Measurements from ENCODE around the gene BRPF3.
"Not testable (repeated sequence)": the region's sequence is repeated elsewhere in the genome, so short reads cannot be mapped to it uniquely, and the experiment has no call there.

Gene BRPF3

GRCh38 chr6:36200998-36201596, 4.6 kb downstream of the BRPF3 start:
- DNase-seq, result no peak

GRCh38 chr6:36201612-36202011, 5.1 kb downstream of the BRPF3 start:
- DNase-seq, result no peak

- DNase-seq, result no peak
Observed at GRCh38 chr6:36202101-36202500, 5.6 kb downstream of the BRPF3 start.

- no peak for DNase-seq
Observed at GRCh38 chr6:36204068-36204753, 7.7 kb downstream of the BRPF3 start.

GRCh38 chr6:36207155-36207554, 10.6 kb downstream of the BRPF3 start:
- DNase-seq, result no peak

- DNase-seq, result no peak
Observed at GRCh38 chr6:36209606-36210005, 13.1 kb downstream of the BRPF3 start.

- no peak for DNase-seq
Observed at GRCh38 chr6:36210182-36210581, 13.6 kb downstream of the BRPF3 start.

- no peak for DNase-seq
Observed at GRCh38 chr6:36210886-36211595, 14.5 kb downstream of the BRPF3 start.

GRCh38 chr6:36216559-36216958, 20.0 kb downstream of the BRPF3 start:
- no peak for DNase-seq

- no peak for DNase-seq
Observed at GRCh38 chr6:36217188-36217587, 20.6 kb downstream of the BRPF3 start.

- no peak for DNase-seq
Observed at GRCh38 chr6:36217946-36218345, 21.4 kb downstream of the BRPF3 start.

GRCh38 chr6:36218516-36218915, 22.0 kb downstream of the BRPF3 start:
- not testable (repeated sequence) for DNase-seq

GRCh38 chr6:36219081-36219480, 22.5 kb downstream of the BRPF3 start:
- no peak for DNase-seq

- no peak for DNase-seq
Observed at GRCh38 chr6:36220226-36220625, 23.7 kb downstream of the BRPF3 start.

GRCh38 chr6:36221674-36222073, 25.1 kb downstream of the BRPF3 start:
- no peak for DNase-seq

GRCh38 chr6:36222924-36223323, 26.4 kb downstream of the BRPF3 start:
- DNase-seq, result no peak

GRCh38 chr6:36223706-36224105, 27.2 kb downstream of the BRPF3 start:
- DNase-seq, result no peak

- no peak for DNase-seq
Observed at GRCh38 chr6:36224918-36225461, 28.4 kb downstream of the BRPF3 start.

- no peak for DNase-seq
Observed at GRCh38 chr6:36226438-36227047, 30.0 kb downstream of the BRPF3 start.

GRCh38 chr6:36227379-36228228, 31.1 kb downstream of the BRPF3 start:
- no peak for DNase-seq

- no peak for DNase-seq
Observed at GRCh38 chr6:36229223-36229622, 32.7 kb downstream of the BRPF3 start.

- DNase-seq, result no peak
Observed at GRCh38 chr6:36230371-36230770, 33.8 kb downstream of the BRPF3 start.

GRCh38 chr6:36232172-36232571, 35.6 kb downstream of the BRPF3 start:
- DNase-seq, result no peak

All from stimulated activated CD4-positive, alpha-beta T cell treated with anti-CD3 and anti-CD28 coated beads, Interleukin-12 subunit alpha, Interleukin-12 subunit beta, amount 100 ng/mL, for 4 hours (primary cell).